T-helper 1 cell treated with Interleukin-12 subunit alpha and Interleukin-12 subunit beta and Interleukin-4 antibody, amounts not matched to agents 30 ng/mL and 1 ng/mL, for 36 hours (primary cell): ENCODE measurements around the gene CARD14. TPM values are rescaled to one million over a fixed set of nuclear protein-coding genes. Genes with fewer than 3 reads are reported as not detected.
"Not testable (repeated sequence)": the region's sequence is repeated elsewhere in the genome, so short reads cannot be mapped to it uniquely, and the experiment has no call there.

ENCODE experiments used
- intact Hi-C: fragments of 100-400 bp; cut with micrococcal nuclease; formaldehyde crosslinking; loops from one replicate; pipeline ENCODE4 v1.15.1; 2024
- total RNA-seq: library from RNA; stranded (reverse); gene quantifications from 2 replicates; pipeline ENCODE4 v1.2.3, GENCODE V29; 2022

CARD14 gene
- total RNA-seq, 1 donor from 2014 or later = not detected

DNA sequence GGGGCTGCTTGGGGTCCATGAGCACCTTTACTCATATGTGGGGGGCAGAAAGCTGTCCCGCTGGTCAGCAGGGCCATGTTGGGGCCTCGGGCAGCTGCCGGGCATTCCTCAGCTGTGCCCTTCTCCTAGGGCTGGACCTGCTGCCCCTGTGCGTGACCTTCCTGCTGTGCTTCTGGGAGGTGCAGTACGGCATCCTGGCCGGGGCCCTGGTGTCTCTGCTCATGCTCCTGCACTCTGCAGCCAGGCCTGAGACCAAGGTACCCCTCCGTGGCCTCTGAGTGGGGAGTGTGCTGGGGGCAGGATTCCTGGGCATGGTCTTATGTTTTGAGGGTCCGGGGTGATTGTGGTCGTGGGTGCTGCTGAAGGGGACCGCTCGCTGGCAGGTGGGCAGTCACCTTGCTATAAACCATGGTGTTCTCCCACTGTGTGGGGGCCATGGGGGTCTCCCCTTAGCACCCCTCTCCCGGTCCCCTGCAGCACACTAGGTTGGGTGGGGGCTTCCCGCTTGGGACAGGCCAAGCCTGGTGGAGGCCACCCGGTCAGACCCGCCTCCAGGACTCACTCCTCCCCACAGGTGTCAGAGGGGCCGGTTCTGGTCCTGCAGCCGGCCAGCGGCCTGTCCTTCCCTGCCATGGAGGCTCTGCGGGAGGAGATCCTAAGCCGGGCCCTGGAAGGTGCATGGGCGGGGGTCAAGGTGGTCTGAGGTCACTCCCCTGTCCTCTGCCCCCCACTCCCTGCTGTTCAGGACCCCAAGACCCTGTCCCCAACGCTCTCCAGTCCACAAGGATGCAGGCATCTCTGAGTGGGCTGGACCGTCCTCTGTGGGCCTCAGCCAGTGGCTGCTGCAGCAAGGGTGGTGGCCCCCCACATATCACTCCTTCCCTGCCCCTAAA, 78.4 kb downstream of the CARD14 start:
- intact Hi-C loops = no loop called here

DNA sequence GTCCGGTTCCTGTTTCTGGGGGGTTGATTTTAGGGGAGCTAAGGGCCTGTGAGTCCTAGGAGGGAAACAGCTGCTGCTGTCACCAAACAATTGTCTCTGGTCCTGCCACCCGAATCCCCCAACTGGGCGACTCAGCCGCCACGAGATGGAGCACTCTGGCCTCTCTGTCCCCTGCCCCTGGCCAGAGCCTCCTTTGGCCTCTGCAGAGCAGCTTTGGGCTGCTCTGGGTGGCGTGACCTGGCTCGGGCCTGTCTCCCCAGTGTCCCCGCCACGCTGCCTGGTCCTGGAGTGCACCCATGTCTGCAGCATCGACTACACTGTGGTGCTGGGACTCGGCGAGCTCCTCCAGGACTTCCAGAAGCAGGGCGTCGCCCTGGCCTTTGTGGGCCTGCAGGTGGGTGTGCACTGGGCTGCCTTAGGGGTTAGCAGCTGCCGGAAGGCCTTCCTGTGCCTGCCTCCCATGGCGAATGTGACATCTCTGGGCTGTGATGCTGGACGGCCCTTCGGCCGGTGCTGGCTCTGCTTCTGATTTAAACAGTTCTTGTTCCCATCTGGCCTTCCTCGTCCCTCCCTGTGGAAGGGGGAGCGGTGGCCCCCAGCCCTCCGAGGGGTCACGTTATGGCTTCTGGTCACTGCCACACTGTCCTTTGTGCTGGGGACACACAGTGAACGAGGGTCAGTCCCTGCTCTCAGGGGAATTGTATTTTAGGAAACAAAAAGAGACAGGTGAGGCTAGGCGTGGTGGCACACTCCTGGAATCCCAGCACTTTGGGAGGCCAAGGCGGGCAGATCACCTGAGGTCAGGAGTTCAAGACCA, 79.3 kb downstream of the CARD14 start:
- intact Hi-C loops = no loop called here

DNA sequence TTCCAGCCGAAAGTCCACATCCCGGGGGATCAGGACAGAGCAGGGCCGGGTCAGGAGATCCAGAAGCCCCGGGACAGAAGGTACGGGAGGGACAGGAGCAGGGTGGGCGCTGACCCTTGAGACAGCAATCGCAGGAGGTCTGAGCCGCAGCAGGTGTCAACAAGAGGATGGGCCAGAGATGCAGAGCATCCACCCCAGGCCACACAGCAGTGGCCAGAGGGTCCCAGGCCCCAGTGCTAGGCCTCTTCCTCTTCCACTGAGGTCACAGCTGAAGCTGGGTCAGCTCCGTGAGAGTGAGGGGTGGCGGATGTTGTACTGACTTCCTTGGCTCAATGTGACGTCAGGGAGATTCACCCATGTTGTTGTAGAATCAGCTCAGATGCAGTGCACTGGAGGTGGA, 82.1 kb downstream of the CARD14 start:
- intact Hi-C loops = loop anchor here (2.0 kb wide), 2 partner anchors 151 to 215 kb away; partner anchors contain the start of genes CCDC40 and GAA

DNA sequence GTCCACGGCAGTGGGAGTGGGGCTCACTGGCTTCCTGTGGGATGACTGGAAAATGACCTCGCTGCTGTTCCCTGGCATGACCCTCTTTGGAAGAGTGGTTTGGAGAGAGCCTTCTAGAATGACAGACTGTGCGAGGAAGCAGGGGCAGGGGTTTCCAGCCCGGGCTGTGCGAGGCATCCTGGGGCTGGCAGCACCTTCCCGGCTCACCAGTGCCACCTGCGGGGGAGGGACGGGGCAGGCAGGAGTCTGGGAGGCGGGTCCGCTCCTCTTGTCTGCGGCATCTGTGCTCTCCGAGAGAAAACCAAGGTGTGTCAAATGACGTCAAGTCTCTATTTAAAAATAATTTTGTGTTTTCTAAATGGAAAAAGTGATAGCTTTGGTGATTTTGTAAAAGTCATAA, 83.0 kb downstream of the CARD14 start:
- intact Hi-C loops = loop anchor here (1.0 to 2.0 kb wide), 4 partner anchors 57 to 216 kb away; partner anchors contain the start of genes CCDC40 and GAA

DNA sequence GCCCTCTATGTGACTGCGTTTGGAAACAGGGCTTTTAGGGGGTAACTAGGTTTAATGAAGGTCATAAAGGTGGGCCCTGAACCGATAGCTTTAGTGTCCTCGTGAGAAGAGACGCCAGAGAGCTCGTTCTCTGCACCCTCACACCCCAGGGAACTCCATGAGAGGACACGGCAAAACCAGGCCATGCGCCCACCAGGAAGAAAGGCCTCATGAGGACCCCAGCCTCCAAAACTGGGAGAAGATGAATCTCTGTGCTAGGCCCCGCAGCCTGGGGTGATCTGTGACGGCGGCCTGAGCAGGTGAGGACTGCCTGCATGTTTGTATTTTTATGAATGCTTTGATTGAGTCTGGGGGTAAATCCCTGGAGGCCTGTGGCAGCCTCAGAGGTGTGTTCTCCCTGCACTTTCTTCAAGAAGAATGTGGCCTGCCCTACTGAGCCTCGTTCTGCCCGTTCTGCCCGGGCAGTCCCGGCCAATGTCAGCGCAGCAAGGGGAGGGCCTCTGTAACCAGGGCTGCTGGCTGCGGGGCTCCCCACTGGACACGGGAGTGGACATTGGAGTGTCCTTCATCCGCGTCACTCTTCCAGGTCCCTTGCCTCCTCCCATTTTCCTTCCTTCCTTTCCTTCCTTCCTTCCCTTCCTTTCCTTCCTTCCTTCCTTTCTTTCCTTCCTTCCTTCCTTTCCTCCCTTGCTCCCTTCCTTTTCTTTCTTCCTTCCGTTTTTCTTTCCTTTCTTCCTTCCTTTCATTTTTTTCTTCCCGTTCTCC, 84.0 kb downstream of the CARD14 start:
- intact Hi-C loops = loop anchor here (1.0 to 2.0 kb wide), 6 partner anchors 35 to 257 kb away; partner anchors contain the start of genes CCDC40 and GAA

DNA sequence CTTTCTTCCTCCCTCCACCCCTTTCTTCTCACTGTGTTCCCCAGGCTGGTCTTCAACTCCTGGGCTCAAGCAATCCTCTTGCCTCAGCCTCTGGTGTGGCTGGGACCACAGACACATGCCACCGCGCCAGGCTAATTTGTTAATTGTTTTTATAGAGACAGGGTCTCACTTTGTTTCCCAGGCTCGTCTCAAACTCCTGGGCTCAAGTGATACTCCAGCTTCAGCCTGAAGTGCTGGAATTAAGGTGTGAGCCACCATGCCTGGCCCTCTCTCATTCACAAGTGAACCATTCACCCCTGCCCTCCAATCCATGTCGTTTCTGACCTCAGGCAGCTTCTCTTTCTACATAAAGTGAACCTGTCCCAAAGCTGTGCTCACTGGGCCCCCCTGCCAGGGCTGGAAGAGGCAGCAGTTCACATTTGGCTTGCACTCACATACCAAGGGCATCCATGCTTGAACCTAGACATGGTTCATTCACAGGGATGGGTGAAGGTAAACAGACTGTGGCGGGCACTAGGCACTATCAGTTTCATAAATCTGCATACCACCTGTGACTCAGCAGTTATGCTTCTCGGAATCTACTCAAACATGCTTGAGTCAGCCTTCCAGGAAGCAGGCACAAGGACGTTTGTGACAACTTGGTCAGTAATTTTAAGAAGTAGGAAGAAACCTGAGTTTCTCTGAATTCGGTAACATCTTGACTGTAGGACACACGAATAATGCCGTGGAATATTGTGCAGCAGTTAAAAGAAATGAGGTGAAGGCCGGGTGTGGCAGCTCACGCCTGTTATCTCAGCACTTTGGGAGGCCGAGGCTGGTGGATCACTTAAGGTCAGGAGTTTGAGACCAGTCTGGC, 84.8 kb downstream of the CARD14 start:
- intact Hi-C loops = loop anchor here (1.0 to 2.0 kb wide), 4 partner anchors 9 to 258 kb away; partner anchors contain the start of gene EIF4A3

DNA sequence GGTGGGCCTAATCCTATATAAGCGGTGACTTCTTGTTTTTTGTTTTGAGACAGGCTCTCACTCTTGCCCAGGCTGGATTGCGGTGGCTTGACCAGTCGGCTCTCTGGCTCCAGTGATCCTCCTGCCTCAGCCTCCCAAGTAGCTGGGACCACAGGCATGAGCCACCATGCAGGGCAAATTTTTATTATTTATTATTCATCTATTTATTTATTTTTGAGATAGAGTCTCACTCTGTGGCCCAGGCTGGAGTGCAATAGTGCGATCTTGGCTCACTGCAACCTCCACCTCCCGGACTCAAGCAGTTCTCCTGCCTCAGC, 86.2 kb downstream of the CARD14 start:
- intact Hi-C loops = no loop called here

DNA sequence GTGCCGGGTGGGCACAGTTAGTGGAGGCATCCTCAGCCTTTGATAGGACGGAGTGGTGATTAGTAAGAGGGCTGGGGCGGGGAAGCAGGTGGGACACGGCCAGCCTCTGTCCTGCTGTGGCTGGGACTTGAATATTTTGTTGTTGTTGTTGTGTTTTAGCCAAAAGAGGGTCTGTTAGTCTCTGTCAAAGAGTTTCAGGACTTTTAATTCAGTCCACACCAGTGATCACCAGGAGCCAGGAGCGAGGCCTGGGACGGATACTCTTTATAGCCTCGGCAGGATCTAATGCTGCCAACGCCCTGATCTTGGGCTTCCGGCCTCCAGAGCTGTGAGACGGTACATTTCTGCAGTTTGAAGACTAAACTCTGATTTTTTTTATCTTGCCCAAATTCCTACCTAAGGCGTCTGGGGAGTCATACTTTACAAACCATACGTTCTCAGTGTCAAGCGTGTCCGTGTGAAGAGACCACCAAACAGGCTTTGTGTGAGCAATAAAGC, 87.9 kb downstream of the CARD14 start:
- intact Hi-C loops = no loop called here

DNA sequence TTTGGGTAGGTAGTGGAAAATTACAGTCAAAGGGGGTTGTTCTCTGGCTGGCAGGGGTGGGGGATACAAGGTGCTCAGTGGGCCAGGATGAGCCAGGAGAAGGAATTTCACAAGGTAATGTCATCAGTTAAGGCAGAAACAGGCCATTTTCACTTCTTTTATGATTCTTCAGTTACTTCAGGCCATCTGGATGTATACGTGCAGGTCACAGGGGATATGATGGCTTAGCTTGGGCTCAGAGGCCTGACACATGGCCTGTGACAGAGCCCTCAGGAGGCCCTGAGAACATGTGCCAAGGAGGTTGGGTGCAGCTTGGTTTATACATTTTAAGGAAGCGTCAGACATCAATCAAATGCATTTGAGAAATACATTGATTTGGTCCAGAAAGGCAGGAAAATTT, 88.5 kb downstream of the CARD14 start:
- intact Hi-C loops = not testable (repeated sequence)

Other genes starting within 250 kb of the CARD14 start
- gene TBC1D16, start 134.2 kb upstream of the CARD14 start, total RNA-seq = 0.85 and 0.88 TPM in 2 replicates
- gene CCDC40, start 133.4 kb upstream of the CARD14 start, total RNA-seq = not detected in 2 replicates
- 12.7 and 14.3 TPM in 2 replicates for gene GAA, start 68.4 kb upstream of the CARD14 start, total RNA-seq
- gene EIF4A3, start 22.9 kb upstream of the CARD14 start, total RNA-seq = 121 and 124 TPM in 2 replicates
- gene SGSH, start 50.3 kb downstream of the CARD14 start, total RNA-seq = 28.3 and 29.8 TPM in 2 replicates
- gene SLC26A11, start 50.4 kb downstream of the CARD14 start, total RNA-seq = 10.3 and 12.2 TPM in 2 replicates
- gene RNF213, start 90.8 kb downstream of the CARD14 start, total RNA-seq = 1,306 and 1,329 TPM in 2 replicates
- 16.7 and 21.0 TPM in 2 replicates for gene ENDOV, start 245.1 kb downstream of the CARD14 start, total RNA-seq